HG02852 (cell line): ENCODE results near the gene BMPER.

Source experiments
- ATAC-seq: cut with Tn5 transposase; IDR thresholded peaks from one replicate; pipeline ENCODE4 v1.9.1; 2021; ENCODE audit warnings: mild to moderate bottlenecking, moderate library complexity; ENCODE audit not compliant: unreplicated experiment

Gene BMPER

DNA sequence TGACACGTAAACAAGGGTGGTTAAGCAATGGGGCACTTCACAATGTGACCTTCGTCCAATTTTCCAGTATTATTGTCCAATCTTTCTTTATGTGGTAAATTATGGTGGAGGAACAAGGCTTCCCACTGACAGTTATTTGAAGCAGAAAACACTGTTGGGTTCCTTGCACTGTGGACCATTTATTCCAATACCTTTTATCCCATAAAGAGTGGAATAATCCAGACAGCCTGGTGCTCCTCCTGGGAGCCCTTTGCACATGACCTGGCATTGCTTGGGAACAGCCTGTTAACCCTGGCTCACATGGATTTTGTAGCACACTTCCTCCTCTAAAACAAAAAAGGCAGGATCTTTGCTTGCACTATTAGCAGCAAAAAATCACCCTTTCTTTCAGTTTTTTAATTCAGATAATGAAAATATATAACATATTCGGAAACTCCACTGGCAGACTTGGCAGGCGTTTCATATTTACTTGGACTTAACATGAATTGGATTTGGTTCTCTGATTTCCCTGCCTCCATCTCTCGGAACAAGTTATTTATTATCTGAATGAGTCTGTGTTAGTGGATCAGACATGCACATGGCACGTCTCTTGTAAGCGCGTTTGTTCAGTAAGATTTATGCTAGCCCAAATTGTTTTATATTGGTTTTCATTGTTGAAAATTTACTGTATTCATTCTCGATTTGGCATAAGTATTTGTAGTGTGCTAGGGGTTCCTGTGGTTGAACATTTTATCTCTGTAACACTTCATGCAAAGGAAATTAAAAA, 59.3 kb downstream of the BMPER start:
- ATAC-seq: no peak

DNA sequence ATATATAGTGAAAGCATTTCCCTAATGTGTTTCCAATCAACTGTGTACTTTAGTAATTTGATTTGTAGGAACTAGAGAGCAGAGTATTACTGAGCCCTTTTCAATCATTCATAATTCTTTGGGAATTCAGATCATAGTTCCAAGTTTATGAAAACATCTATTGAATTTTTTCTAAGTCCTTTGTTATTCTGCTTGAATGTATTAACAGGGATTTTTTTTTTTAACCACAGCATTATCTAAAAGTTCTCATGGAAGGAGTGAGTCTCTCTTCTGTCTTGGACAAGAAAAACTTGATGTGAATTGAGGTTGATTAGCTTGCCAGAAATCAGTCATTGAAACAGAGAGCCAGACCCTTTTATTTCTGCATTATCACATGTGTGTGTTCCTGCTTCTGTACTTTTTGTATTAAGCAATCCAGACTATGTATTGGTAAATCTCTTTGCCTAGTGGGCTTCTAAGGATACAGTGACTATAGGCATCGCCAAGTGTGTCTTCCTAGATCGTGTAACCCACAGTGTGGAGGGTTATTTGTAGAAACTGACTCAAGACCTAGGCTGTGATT, 59.9 kb downstream of the BMPER start:
- no peak for ATAC-seq

DNA sequence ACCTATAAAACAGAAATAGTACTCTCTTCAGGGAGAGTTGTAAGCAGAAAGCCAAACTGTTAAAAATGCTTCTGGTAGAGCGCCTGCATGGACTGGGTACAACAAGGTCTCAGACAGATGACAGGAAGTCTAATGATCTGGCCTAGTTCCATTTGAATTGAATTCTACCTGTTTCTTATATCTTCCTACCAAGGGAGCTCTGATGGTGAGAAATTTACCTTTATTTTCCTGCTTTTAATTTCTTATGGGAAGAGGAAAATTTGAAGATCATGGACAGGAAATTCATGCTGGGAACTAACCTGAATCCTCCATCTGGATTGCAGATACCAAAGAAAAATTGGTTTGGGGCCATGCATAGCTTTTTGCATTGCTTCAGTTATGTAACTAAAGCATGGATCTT, 63.3 kb downstream of the BMPER start:
- no peak for ATAC-seq

DNA sequence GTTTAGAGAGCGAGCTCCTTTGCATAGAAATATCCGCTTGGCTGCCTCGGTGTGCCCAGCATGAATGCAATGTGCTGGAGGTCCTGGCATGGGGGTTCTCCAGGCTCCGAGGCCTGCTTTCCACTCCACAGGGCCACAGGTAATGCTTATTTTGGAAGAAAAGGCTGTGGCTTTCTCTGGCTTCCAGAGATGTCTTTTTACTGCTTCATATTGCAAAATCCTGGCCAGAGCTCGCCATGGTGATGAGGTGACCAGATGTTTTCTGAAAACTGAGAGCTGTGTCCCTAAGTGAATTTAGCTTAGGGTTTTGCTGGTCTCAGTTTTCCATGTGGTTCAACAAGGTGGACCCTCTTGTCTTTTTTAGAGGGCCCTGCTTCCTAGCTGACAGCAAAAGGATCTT, 65.2 kb downstream of the BMPER start:
- no peak for ATAC-seq

DNA sequence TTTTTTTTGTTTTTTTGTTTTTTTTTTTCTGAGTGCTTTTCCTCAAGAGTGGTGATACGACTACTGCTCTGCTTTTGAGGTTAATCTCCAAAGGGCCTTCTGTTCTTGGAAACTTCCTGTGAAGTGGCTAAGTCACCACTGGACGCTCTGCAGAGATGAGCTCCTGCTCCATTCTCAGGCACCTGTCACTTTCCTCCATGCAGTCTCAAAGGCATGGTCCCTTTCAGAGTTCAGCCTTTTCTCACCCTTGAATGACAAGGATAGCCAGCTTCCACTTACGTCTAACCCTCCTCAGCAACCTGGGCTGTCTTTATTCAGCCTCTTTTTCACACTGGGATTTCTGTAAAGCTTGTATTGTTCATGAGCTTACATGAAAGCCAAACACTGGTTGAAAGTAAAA, 65.8 kb downstream of the BMPER start:
- no peak for ATAC-seq

DNA sequence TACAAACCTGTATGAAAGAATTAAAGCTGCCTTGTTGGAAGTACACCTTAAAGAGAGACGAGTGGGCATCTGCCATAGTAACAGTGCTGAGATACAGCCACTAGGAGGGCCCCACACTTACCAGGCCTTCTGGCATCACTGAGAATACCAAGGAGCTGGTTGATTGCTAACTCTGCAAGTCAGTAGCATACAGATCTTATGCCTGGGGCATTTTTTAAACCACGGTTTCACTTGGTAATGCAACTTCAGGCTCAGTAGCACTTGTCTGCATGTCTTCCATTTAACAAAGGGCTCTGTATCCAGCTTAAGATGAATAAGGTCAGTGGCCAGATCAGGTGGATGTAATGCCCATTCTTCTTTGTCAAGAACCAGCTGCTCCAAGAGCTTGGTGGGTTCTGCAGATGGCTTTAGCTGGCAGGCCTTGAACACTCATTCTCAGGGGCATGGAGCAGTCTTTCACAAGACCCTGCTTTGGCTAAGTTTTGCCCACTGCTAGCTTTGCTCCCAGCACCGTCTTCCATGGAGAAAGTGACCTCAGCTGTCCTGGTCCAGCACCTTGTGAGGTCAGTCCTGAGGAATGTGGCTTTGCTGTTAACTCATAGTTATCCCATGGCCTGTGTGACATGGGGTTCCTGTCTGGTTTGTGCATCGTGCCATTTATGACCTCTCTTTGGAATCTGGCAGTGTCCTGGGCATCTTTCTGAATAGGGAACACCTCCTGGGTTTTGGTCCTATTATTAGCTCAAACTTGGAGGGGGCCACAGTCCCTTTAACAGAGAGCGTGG, 68.1 kb downstream of the BMPER start:
- ATAC-seq: no peak

DNA sequence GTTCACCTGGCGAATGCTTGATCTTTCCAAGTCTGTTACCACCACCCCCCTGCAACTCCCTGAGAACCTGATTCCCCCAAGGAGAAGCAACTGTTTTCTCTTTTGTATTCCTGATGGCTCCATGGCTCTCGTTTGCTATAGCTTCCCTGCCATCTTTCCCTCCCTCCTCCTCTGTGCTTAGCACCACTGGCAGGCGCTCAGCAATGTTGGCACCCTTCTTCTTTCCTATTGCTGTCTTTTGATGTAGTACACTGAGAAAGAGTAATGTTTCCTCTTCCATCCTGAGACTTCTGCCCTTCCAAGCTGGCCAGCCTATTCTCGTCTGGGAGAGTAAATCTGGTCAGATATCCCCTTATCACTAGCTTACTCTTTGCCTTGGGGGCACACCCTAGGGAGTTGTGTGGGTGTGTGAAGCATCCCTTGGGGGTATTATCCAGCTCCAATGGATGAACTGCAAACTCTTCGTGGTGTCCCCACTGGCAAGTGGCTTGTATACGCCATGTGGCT, 74.0 kb downstream of the BMPER start:
- no peak for ATAC-seq

DNA sequence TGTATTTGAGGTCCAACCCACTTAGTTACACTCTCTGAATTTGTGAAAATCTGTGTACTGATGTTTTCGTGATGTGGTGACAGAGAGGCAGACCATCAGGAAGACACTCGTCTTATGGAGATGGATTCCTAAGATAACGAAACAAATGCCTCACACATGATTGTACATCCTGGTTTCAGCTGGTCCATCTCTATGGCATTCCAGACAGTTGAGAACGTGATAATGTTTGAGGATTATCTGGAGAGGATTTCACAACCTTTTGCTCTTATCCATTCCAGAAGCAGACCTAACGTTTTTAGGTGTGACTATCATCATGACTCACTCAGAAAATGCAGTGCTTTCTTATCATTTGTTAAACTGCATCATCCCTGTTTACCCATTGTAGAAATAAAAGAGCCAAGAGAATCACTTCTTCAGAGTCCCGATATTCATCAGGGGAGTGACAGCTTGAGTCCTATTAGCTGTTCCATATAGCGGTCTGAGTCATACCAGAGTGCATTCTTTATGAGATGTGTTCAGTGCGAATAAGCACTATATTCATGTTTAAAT, 74.5 kb downstream of the BMPER start:
- ATAC-seq: no peak

DNA sequence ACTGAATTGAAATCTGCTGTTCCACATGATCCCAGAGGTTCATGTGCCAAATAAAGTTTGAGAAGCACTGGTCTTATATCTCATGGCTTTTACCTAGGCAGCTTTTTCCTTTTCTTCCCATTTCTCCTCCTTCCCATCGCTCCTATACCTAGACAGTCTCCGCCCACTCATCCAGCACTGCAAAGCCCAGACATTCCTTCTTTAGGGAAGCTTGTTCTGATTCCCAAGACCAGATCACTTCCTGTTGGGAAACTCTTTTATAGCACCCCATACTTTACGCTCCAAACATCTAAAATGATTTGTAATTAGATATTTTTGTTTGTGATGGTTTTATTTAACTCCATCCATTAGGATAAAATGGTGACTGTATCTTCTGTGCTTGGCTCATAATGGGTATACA, 75.9 kb downstream of the BMPER start:
- no peak for ATAC-seq

DNA sequence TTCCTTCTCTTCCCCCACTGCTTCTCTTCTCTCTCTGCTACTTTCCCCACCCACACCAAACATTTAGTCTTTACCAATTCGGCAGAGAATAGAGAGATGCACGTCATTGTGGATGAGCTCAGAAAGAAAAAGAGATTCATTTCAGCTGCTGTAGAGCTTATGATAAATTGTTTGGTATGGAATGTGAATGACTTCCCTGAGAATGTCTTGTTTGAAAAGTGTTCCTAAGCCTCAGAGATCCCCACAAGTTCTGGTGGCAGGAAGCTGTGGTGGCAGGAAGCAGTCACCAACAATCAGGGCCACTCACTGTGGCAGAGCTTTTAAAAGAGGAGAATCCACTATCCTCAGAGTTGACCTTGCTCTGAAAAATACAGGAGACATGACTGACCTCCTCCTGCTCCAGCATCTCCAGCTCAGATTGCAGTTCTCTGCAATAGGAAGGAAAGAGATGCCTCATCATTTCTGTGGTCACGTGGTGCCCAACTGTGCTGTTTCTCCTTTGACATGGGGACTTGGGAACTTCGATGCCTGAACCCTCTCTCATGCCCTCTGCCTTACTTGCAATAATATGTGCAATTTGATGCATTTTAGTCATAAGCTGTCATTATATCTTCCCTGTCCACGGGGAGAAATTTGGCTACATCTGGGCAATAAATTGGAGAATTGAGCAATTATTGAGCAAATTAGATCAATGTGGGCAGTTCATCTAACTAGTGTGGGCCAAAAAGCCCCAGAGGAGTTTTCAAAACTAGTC, 76.5 kb downstream of the BMPER start:
- ATAC-seq: no peak

DNA sequence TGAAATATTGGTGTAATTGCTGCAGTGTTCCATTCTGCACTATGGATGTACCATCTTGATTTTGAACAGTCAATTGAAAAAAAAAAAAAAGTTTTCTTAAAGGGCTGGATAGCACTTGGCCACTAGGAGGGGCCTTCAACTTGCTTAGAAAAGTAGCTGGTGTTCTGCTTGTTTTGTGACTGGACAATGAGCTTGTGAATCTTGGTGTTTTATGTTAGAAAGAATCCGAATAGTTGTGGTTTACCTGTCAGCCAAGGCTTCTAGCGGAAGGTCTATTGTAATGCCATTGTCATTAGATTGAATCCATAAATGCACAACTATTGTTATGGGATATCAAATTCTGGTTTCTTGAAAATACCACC, 77.1 kb downstream of the BMPER start:
- ATAC-seq: no peak

DNA sequence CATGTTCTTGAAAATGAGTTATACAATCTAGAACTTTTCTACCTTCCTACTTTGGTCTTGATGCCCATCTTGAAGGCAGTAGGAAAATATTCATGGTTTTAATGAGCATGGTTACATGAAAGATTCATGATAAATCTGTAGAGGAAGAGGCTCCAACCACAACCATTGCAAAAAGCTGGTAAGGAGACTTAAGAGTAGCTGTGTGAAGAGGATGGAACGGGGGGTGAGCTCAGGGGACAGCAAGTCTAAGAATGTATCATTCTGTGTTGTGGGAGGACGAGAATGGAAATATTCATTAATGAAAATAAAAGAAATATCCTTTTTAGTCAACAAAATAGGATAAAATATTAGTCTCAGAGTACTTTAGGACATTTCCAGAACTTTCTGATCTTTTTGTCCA, 81.1 kb downstream of the BMPER start:
- no peak for ATAC-seq

DNA sequence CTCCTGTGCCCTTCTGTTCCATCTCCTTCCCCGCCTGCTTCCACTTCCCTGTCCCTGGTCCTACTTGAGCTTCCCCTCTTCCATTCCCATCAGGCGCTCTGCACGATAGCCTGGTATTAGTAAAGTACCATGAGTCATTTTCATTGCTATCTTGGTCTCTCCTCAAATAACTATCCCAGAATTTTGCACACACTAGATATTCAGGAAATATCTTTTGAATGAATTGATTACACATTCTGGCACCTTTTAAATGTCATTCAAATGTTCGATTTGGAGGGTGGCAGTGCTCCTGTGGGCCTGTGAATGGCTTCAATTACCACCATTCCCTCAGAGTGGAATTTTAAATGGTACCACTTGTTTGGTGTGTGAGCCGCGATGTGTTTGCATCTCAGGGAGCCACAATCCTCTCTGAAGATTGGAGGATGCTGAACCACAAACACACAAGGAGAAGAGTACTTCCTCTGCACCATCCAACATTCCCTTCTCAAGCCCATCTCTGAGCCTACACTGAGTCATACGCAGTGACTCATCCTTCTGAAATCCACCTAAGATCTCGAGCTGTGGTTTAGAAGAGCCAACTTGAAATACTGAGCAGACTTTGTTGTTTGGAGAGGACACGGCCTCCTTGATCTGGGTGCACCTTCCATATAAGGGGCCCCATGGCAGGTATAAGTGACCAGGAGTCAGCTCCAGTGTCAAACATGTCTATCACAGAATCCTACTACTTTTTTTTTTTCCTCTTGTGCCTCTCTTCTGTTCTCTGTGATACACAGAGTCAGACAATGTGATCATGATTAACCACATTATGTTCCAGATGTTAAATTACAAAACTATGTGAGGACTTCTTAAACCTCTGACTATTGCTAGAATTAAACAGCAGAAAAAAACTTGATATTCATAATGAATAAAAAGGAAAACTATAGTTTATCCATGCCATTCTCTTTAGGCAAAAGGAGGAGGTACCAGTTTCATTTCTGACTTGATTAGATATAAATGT, 81.9 kb downstream of the BMPER start:
- no peak for ATAC-seq

DNA sequence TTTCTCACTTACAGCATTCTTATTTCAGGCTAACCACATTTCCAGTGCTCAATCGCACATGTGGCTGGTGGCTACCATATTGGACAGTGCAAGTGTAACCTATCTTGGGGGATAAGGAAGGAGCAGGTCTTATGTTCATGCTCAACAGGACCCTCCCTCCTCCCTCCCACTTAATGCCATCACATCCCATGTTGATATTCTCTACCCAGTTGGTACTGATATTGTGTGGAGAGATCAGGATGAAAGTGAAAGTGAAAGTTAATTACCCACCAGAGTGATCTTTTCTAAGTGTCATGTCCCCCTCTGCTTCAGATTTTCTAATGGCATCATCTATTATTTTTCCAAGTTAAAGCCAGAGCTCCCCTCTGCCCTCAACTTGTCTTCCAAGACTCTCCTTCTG, 91.6 kb downstream of the BMPER start:
- ATAC-seq: no peak

DNA sequence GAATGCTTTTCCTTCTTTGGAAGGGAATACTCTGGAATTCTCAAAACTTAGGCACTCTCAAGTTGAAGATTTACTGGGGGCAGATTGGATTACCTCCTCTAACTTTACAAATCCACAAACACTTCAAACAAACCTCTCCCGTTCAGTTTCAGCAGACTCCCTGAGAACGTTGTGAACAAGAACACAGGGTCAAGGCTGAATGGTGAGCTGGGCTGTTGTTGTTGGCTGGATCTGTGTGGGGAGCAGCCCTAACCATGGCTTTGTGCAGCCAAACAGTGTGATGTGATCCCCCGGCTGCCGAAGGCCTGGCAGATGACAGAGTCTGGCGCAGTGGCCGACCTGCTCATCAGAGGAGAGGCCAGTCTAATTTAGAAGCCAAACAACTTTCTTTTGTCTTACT, 93.1 kb downstream of the BMPER start:
- no peak for ATAC-seq

DNA sequence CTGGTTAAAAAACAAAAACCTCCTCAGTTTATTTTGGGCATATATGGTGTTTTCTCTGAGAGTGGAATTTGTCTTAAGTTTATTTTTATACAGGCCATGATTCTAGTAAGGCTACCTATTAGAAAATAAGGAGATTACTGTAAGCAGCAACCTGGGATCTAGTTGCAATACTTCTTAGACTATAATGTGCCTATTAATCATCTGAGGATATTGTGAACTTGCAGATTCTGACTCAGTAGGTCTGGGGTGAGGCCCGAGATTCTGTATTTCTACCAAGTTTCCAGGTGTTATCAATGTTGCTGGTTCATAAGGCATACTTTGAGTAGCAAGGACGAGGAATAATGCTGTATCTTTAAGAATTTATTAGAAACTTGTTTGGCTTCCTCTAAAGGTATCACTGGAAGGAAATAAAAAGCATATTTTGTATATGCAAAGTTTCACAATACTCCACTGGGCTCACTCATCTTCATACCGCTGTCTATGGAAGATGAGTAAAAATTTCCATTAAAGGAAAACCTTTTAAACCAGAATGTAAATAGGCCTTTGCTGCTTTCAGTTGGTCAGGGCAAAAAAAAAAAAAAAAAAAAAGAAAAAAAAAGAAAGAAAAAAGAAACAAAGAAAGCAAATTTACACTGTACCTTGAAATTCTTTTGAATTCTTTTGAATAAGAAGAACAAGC, 105.8 kb downstream of the BMPER start:
- no peak for ATAC-seq

DNA sequence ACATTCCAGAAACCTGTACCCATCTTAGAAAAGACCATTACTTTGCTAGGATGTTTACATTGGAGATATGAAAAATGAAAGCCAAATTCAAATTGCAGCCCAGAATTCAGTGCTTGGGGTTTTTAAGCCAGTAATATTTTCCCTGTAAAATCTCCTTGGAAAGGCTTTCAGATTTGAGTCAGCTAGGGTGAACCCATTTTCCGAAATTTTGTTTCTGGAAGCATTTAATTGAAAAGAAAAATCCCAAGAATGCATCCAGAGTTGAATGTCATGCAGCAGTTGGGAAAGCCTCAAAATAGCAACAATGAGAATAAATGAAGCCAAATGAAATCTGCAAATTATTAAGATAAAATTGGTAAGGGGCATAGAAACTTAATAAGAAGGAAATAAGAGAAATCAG, 106.4 kb downstream of the BMPER start:
- no peak for ATAC-seq

DNA sequence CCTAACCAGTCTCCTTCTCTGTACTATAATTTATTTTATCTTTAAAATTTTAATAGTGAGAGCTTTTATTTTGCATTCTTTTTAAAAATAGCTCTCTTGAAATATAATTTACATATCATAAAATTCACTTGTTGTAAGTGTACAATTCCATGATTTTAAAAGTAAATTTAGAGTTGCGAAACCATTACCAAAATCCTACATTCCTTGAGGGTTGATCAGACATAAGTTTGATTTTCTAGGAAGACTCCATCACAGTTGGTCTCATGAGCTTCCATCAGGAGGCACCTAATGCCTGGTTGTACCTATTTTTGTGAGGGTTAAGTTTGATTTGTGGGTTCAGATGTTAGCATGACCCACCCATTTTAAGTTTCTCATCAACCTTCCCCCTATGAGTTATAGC, 108.1 kb downstream of the BMPER start:
- ATAC-seq: no peak

DNA sequence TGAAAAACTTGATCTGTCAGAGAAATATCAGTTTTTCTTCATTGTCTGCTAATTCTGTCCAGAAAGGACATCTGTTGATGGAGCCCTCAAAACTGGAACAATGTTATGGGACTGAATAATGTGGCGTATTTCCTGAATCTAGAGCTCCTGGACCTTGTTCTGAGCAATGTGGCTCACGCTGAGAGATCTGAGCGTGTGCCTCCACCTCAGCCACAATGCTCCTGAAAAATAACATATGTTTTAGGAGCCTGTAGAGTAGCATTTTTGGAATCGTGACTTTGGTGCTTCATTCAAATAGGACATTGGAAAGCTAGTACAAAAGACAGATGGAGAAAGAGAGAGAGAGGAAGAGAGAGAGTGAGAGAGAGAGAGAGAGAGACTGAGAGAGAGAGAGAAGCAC, 110.3 kb downstream of the BMPER start:
- ATAC-seq: no peak
